CD4-positive, alpha-beta T cell (primary cell): ENCODE data around the gene GJB5. TPM values are rescaled to one million over a fixed set of nuclear protein-coding genes. Genes with fewer than 3 reads are reported as not detected.

Experiments used
- ATAC-seq: fragments of 200-7000 bp; cut with Tn5 transposase; one replicate; pipeline ENCODE4 v1.10.0; 2022; ENCODE audit warnings: mild to moderate bottlenecking; ENCODE audit not compliant: poor library complexity
- CTCF ChIA-PET: fragments of 350-600 bp; sonication (Branson Sonifier 250); formaldehyde crosslinking; loops from one replicate; lab custom pipeline; 2021; ENCODE audit warnings: antibody characterized with exemption, inconsistent platforms; lab: Charles Lee
- POLR2A ChIA-PET: fragments of 350-600 bp; sonication (Branson Sonifier 250); formaldehyde crosslinking; loops from one replicate; lab custom pipeline; 2021; ENCODE audit warnings: antibody characterized with exemption, inconsistent platforms; lab: Charles Lee
- DNase-seq, 14 experiments: peaks; one replicate each; pipeline ENCODE4 v3.0.0-alpha.2; 2013 to 2020; ENCODE audit warnings: mixed read lengths in 2 of 14
- H3K27ac ChIP-seq, 2 donors: one replicate each; pipeline versions ENCODE4 v1.5.1 to v1.7.0; 2013; ENCODE audit warnings: low read length in 2 of 2, low read depth in 1 of 2, mild to moderate bottlenecking in 1 of 2
- H3K27me3 ChIP-seq, 2 experiments: 1 replicate in 1 of 2; 2 replicates in 1 of 2; pipeline versions ENCODE4 v1.6.1 to v1.7.0; 2013; ENCODE audit warnings: low read length in 2 of 2, control low read depth in 1 of 2, mild to moderate bottlenecking in 1 of 2, moderate library complexity in 1 of 2; ENCODE audit not compliant: insufficient read depth in 2 of 2, control insufficient read depth in 1 of 2
- H3K36me3 ChIP-seq: one replicate; pipeline ENCODE4 v1.6.1; 2013; ENCODE audit warnings: low read length, control low read depth; ENCODE audit not compliant: insufficient read depth
- H3K4me1 ChIP-seq: one replicate; pipeline ENCODE4 v1.6.1; 2013; ENCODE audit warnings: low read length, control low read depth; ENCODE audit not compliant: insufficient read depth
- H3K4me3 ChIP-seq: one replicate; pipeline ENCODE4 v1.5.1; 2013; ENCODE audit warnings: mild to moderate bottlenecking, low read length, moderate library complexity
- H3K9me3 ChIP-seq, 2 experiments: 1 replicate in 1 of 2; 2 replicates in 1 of 2; pipeline versions ENCODE4 v1.6.1 to v1.7.0; 2013; ENCODE audit warnings: low read length in 2 of 2, mild to moderate bottlenecking in 2 of 2, control low read depth in 1 of 2, moderate library complexity in 1 of 2; ENCODE audit not compliant: control insufficient read depth in 1 of 2, insufficient read depth in 1 of 2
- H3K27ac Mint-ChIP-seq: one replicate; pipeline ENCODE4 v1.8.0; 2020; ENCODE audit warnings: mixed read lengths
- H3K27me3 Mint-ChIP-seq: one replicate; pipeline ENCODE4 v1.8.0; 2021; ENCODE audit warnings: mixed read lengths
- H3K36me3 Mint-ChIP-seq: one replicate; pipeline ENCODE4 v1.8.0; 2021; ENCODE audit warnings: low read depth, mixed read lengths
- H3K4me1 Mint-ChIP-seq: one replicate; pipeline ENCODE4 v1.8.0; 2021; ENCODE audit warnings: low read depth, mixed read lengths
- H3K4me3 Mint-ChIP-seq: one replicate; pipeline ENCODE4 v1.8.0; 2020; ENCODE audit warnings: mild to moderate bottlenecking, mixed read lengths
- H3K9me3 Mint-ChIP-seq: one replicate; pipeline ENCODE4 v1.8.0; 2020; ENCODE audit warnings: mixed read lengths
- intact Hi-C, 2 experiments: fragments of 100-400 bp; cut with DNase I in 1 of 2; cut with micrococcal nuclease in 1 of 2; formaldehyde crosslinking; loops; one replicate each; pipeline versions ENCODE4 v1.15.1 to v1.9.0; 2023 to 2025; cut with DNase I, micrococcal nuclease
- total RNA-seq, 174 experiments: library from RNA in 2 of 174; stranded (reverse) in 2 of 174; gene quantifications; one replicate each; pipeline ENCODE4 v1.2.3 and lab custom pipeline; 2021 to 2026
- TF ChIP-seq, protein P1 (sequence below): fragments of 200-600 bp; IDR thresholded peaks from one replicate; pipeline ENCODE4 v1.8.0; 2022; ENCODE audit warnings: antibody characterized with exemption, mild to moderate bottlenecking

The GJB5 gene
- total RNA-seq, 2 experiments from 2014 or later: not detected

DNA sequence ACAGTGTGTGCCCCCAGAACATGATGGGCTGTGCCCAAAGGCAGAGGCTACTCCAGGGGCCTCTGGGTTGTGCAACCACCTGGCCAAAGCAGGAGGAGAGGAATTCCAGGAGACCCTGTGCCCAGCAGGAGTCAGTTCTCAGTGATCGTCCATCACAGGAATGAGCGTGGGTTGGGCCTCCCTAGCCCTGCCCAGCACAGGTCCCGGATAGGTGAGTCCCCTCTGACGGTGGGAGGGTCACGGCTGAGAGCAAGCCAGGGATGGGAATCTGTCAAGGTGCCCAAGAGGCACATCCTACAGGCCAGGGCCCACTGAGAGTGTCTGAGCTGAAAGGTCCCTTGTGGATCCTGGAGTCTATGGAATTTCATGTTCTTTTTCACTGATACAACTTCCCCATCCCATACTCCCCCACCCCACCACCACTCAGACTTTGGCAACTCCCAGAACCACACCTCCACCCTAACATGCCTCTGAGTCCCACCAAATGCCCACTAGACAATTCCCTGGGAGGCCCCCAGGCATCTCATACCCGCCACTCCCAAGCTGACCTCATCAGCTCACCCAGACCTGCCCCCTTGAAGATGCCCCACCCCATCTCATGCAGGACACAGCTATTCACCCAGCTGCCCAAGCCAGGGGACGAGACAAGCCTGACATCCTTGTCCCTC lies 7.8 kb downstream of the GJB5 start:
- ATAC-seq: no peak
- H3K4me3 ChIP-seq: no peak overlapping the region
- CTCF ChIA-PET: no interaction called here
- Mint-ChIP-seq H3K4me1 (no peaks in the 10 kb centered on the region), H3K27ac (no peak overlapping the region), H3K9me3 (no peaks in the 10 kb centered on the region), H3K36me3 (no peaks in the 10 kb centered on the region), H3K4me3 (no peak overlapping the region), H3K27me3 (peaks cover 23% of the 10 kb centered on the region)
- H3K27ac ChIP-seq: no peak overlapping the region
- intact Hi-C loops: no loop called here
- H3K27me3 ChIP-seq: peaks cover 4 to 8% of the 10 kb centered on the region in 2 experiments
- no peak for DNase-seq
- no peaks in the 10 kb centered on the region for H3K4me1 ChIP-seq
- no peaks in the 10 kb centered on the region for H3K36me3 ChIP-seq
- peaks cover 0 to 11% of the 10 kb centered on the region in 2 experiments for H3K9me3 ChIP-seq
- POLR2A ChIA-PET: no interaction called here
- TF ChIP-seq, protein P1, sequence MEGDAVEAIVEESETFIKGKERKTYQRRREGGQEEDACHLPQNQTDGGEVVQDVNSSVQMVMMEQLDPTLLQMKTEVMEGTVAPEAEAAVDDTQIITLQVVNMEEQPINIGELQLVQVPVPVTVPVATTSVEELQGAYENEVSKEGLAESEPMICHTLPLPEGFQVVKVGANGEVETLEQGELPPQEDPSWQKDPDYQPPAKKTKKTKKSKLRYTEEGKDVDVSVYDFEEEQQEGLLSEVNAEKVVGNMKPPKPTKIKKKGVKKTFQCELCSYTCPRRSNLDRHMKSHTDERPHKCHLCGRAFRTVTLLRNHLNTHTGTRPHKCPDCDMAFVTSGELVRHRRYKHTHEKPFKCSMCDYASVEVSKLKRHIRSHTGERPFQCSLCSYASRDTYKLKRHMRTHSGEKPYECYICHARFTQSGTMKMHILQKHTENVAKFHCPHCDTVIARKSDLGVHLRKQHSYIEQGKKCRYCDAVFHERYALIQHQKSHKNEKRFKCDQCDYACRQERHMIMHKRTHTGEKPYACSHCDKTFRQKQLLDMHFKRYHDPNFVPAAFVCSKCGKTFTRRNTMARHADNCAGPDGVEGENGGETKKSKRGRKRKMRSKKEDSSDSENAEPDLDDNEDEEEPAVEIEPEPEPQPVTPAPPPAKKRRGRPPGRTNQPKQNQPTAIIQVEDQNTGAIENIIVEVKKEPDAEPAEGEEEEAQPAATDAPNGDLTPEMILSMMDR: no peak

DNA sequence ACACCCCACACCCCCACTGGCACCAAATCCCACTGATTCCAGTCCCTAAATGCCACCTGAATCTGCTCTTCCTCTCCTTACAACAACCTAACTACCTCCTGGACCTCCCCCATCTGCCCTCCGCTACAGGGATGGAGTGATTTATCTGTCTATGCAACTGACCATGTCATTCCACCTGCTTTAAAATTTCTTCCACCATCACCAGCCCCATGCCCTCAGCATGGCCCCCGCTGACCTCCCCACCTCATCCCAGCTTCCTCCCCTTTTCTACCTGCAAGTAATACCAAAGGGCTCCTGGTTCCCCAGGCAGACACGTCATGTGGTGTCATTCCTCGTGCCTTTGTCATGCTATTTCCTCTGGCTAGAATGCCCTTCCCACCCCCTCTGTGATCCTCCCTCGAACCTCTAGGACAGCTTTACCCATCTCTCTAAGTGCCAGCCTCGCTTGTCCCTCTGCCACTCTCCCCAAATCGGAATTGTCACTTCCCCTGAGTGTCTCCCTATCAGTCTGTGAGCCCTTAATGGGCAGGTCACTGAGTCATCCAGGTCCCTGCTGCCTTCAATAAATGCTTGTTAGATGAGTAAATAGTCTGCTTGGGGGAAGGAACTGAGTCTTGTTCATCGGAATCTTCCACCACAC lies 8.4 kb downstream of the GJB5 start:
- POLR2A ChIA-PET: no interaction called here
- DNase-seq (no peak), ATAC-seq (no peak)
- TF ChIP-seq, protein P1: no peak
- CTCF ChIA-PET: no interaction called here
- Mint-ChIP-seq H3K36me3 (no peaks in the 10 kb centered on the region), H3K9me3 (no peaks in the 10 kb centered on the region), H3K27me3 (peaks cover 20% of the 10 kb centered on the region), H3K4me1 (no peaks in the 10 kb centered on the region), H3K4me3 (no peak overlapping the region), H3K27ac (no peak overlapping the region)
- H3K4me1 ChIP-seq: no peaks in the 10 kb centered on the region
- no peak overlapping the region for H3K27ac ChIP-seq
- peaks cover 0 to 11% of the 10 kb centered on the region in 2 experiments for H3K9me3 ChIP-seq
- no peak overlapping the region for H3K4me3 ChIP-seq
- no peaks in the 10 kb centered on the region for H3K36me3 ChIP-seq
- peaks cover 5 to 8% of the 10 kb centered on the region in 2 experiments for H3K27me3 ChIP-seq
- intact Hi-C loops: no loop called here

DNA sequence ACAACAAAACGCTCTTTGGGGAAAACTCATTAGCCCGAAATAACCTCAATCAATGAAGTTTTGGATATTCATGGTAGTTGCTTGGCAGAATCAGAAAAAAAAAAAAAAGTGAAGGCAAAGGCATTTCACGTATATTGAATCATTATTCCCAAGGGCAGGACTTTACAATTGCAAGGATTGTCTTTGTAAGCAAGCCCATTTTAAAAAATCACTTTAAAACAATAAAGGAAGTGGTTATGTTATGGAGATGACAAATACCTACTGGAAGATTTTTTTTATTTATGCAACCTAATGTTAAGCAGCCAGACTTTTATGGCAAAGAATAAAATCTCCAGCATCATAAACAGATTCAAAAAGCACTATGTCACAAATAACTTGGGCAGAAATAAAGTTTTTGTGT lies 14.0 kb downstream of the GJB5 start:
- CTCF ChIA-PET: no interaction called here
- Histone ChIP-seq H3K9me3 (no peaks in the 10 kb centered on the region), H3K27ac (no peak overlapping the region), H3K4me3 (no peak overlapping the region), H3K36me3 (no peaks in the 10 kb centered on the region), H3K4me1 (no peaks in the 10 kb centered on the region), H3K27me3 (peaks cover 5 to 7% of the 10 kb centered on the region in 2 experiments)
- Mint-ChIP-seq H3K27me3 (peaks cover 1% of the 10 kb centered on the region), H3K4me3 (no peak overlapping the region), H3K27ac (no peak overlapping the region), H3K4me1 (no peaks in the 10 kb centered on the region), H3K36me3 (no peaks in the 10 kb centered on the region), H3K9me3 (no peaks in the 10 kb centered on the region)
- ATAC-seq (no peak), DNase-seq (no peak)
- POLR2A ChIA-PET: no interaction called here
- intact Hi-C loops: no loop called here
- TF ChIP-seq, protein P1: no peak
